BE2C (cell line): ENCODE measurements around the gene SEC62.

Source experiments
- DNase-seq: peaks from one replicate; pipeline ENCODE4 v3.0.0-alpha.2; 2020
- H3K27me3 ChIP-seq: fragments of 250-450 bp; sonication (Bioruptor Pico); 2 replicates; pipeline ENCODE4 v1.5.1; 2020; ENCODE audit warnings: mild to moderate bottlenecking
- H3K36me3 ChIP-seq: fragments of 250-450 bp; sonication (Bioruptor Pico); 2 replicates; pipeline ENCODE4 v1.5.1; 2020; ENCODE audit warnings: mild to moderate bottlenecking
- H3K4me1 ChIP-seq: fragments of 250-450 bp; sonication (Bioruptor Pico); 2 replicates; pipeline ENCODE4 v1.5.1; 2020
- H3K4me3 ChIP-seq: 2 replicates; pipeline ENCODE4 v1.5.1; 2011; ENCODE audit warnings: low read depth, low read length
- H3K9me3 ChIP-seq: fragments of 250-450 bp; sonication (Bioruptor Pico); 2 replicates; pipeline ENCODE4 v1.5.1; 2020
- CTCF ChIP-seq: IDR thresholded peaks from 2 replicates; pipeline ENCODE4 v1.5.1; 2012; ENCODE audit warnings: mild to moderate bottlenecking, low read depth, low read length

Gene SEC62

GRCh38 chr3:169993761-169994160, 27.2 kb downstream of the SEC62 start:
- TF ChIP-seq CTCF, result no peak
- Histone ChIP-seq H3K27me3 (no peaks in the 10 kb centered on the region), H3K36me3 (peaks cover 36% of the 10 kb centered on the region), H3K9me3 (no peaks in the 10 kb centered on the region), H3K4me1 (no peaks in the 10 kb centered on the region), H3K4me3 (no peak overlapping the region)
- no peak for DNase-seq

DNA sequence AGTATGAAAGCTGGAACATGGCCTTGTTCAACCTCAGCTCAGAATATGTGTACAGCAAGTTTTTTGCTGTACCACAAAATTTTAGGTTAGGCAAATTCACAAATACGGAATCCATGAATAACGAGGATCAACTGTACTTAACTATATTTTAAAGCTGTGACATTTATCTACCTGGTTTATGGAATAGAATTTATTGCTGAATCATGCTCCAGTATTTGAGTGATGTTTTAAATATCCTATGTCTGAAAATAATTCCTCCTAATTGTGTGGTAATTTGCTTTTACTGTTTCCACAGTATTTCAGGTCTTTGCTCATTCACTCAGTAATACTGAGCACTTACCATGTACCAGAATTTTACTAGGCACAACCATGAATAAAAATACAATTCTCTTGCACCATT, 29.5 kb downstream of the SEC62 start:
- Histone ChIP-seq H3K9me3 (no peaks in the 10 kb centered on the region), H3K4me3 (no peak overlapping the region), H3K36me3 (peaks cover 30% of the 10 kb centered on the region), H3K27me3 (no peaks in the 10 kb centered on the region), H3K4me1 (no peaks in the 10 kb centered on the region)
- no peak for TF ChIP-seq CTCF
- no peak for DNase-seq

- H3K9me3 ChIP-seq, result no peaks in the 10 kb centered on the region
- peaks cover 18% of the 10 kb centered on the region for H3K36me3 ChIP-seq
- H3K4me1 ChIP-seq, result no peaks in the 10 kb centered on the region; the same call in 1 of the 2 replicates
- no peak for TF ChIP-seq CTCF
- no peaks in the 10 kb centered on the region for H3K27me3 ChIP-seq
- no peak overlapping the region for H3K4me3 ChIP-seq
- DNase-seq, result no peak
Observed at GRCh38 chr3:169998668-169999131, 32.1 kb downstream of the SEC62 start.

DNA sequence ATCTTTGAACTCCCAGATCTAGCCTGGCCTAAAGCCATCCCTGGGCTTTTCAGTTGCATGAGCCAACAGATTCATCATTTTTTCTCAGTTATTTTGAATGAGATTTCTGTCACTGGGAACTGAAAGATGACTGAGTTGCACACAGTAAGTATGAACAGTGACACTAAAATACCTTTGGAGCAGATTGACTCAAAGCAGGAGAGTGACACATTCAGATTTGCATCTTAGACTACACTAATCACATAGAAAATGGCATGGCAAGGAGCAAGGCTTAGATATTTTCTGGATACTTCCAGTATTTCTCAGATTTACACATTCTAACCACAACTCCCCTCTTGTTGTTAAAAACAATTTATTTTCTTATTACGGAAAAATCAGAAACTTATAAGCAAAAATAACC, 32.8 kb downstream of the SEC62 start:
- no peak overlapping the region for H3K4me3 ChIP-seq
- H3K27me3 ChIP-seq, result no peaks in the 10 kb centered on the region
- no peaks in the 10 kb centered on the region; the same call in 1 of the 2 replicates for H3K4me1 ChIP-seq
- H3K36me3 ChIP-seq, result peaks cover 14% of the 10 kb centered on the region
- H3K9me3 ChIP-seq, result no peaks in the 10 kb centered on the region
- no peak for TF ChIP-seq CTCF
- DNase-seq, result no peak

- no peaks in the 10 kb centered on the region; the same call in 1 of the 2 replicates for H3K4me1 ChIP-seq
- H3K4me3 ChIP-seq, result no peak overlapping the region
- H3K36me3 ChIP-seq, result peaks cover 13% of the 10 kb centered on the region
- TF ChIP-seq CTCF, result no peak
- no peaks in the 10 kb centered on the region for H3K9me3 ChIP-seq
- no peak for DNase-seq
- H3K27me3 ChIP-seq, result no peaks in the 10 kb centered on the region
Observed at GRCh38 chr3:170000051-170000450, 33.4 kb downstream of the SEC62 start.

GRCh38 chr3:170002231-170002630, 35.6 kb downstream of the SEC62 start:
- no peak for TF ChIP-seq CTCF
- Histone ChIP-seq H3K9me3 (no peaks in the 10 kb centered on the region), H3K4me3 (no peak overlapping the region), H3K36me3 (no peaks in the 10 kb centered on the region), H3K4me1 (no peaks in the 10 kb centered on the region; the same call in 1 of the 2 replicates), H3K27me3 (no peaks in the 10 kb centered on the region)
- no peak for DNase-seq
